Measurements from ENCODE around the gene GPR153.

The GPR153 gene

DNA sequence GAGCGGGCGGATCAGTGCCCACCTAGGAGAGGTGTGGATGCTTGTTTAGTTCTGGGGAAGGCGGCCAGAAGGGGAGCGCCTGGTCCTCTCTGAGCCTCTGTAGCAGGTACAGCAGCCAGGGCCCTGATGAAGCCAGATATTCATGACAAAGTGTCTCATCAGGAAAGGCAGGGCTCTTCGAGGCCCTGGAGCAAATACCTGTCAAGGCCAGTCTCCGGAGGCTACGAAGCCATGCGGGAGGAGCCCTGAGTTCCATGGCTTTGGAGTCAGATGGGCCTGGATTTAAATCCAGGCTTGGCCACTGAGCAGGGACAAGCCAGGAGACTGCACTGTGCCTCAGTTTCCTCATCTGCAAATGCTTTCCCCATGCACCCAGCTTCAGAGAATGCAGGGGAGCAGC, 25.4 kb upstream of the GPR153 start:
- DNase-seq, result no peak

DNA sequence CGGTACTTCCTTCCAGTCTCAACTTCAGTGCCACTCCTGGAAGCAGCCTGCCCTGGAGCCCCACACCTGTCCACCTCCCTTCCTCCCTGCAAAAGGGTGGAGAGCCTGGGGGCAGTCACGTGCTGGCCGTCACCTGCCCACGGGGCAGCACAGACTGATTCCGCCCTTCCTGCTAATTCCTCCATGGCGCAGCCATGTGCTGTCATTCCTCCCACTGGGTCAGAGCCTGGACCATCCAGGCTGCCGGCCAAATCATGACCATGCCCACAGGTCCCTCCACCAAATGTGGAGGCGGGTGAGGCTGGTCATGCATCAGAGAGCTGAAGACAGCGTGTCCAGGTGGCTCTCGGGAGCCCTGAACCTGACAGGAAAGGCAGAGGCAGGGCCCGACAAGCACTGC, 24.4 kb upstream of the GPR153 start:
- no peak for DNase-seq

DNA sequence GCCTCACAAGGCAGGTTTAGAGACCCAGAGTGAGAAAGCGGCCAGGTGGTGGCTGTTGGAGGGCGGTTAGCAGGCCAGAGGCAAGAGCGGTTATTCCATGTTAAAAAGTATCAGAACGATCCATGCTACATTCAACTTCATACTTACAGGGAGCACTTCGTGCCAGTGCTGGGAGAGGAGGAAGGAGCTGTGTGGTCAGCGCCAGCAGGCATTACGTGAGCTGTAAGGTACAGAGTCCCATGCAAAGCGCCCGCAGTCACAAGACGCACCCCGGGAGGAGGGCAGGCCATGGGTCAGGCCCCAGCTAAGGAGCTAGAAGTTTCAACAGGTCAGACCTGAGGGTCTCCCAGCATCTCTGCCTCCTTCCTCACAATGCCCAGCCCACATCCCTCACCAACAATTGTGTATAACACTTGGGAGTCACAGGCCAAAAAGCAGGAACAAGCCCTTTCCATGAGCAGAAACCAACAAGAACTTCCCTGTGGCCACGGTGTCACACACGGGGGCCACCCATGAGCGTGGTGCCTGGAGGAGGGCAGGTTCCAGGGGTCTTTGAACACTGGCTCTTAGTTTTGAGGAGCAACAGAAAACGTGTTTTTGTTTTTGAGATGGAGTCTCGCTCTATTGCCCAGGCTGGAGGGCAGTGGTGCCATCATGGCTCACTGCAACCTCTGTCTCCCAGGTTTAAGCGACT, 21.8 kb upstream of the GPR153 start:
- DNase-seq, result no peak

DNA sequence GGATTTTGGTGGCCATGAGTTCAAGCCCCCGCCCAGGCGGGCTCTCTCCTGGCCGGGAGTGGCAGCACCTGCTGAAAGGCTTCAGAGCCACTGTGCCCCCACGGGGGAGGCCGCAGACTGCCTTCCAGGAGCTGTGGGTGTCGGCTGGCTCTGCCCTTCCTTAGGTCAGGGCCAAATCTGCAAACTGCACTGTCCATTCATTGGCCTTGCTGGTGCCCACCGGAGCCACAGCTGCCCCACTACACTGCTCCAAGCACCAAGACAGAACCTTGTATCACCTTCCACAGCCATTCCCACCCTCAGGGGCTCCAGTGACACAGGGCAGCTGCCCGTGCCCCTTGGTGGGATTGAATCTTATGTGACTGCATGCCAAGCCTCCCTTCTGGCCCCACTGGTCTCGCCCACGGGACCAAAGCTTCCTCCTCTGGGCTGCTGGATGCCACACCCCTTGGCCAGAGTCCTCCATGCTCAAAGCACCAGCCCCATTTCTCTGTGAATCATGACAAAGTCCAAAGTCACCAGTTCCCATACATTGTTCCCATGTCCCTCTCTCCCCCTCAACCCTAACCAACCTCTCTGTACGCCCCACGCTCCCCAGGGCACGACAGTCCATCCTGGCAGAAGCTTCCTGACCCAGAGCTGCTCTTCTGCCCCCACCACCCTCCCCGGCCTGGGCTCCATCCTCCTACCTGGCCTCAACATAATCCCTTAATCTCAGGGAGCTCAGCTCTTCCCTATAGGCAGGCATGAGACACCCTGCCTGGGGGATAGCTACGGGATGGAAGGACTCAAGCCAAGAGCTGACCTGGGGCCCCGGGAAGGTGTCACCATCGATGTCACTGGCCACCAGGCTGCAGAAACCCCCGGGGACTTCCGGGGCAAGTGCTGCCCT, 20.9 kb upstream of the GPR153 start:
- no peak for DNase-seq

DNA sequence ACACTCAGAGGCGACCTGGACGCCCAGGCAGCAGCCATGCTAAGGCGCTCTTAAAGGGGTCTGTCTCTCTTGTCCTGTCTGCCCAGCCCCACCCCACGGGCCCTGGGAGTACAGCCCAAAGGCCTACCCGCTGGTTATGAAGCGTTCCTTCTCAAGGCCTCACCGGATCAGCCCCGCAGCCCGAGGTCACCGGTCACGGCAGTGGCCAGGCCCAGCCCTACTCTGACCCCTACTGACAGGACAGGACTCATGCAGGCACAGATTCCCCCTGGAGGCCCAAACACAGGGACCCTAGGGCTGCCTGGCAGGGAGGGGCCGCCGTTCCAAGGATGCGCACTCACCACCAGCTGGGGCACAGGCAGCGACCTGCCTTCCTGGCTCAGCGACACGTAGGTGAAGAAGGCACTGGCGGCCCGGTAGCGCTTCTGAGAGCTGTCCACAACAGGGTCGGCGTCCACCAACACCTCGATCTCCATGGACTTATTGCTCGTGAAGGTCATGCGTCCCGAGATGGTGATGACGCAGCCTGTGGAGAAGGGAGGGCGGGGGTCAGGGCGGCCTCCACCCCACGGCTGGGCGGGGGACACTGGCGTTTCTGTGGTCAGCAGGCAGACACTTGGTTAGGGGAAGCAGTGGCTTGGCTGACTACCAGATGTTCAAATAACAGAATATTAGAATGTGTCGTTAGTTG, 20.0 kb upstream of the GPR153 start:
- no peak for DNase-seq

DNA sequence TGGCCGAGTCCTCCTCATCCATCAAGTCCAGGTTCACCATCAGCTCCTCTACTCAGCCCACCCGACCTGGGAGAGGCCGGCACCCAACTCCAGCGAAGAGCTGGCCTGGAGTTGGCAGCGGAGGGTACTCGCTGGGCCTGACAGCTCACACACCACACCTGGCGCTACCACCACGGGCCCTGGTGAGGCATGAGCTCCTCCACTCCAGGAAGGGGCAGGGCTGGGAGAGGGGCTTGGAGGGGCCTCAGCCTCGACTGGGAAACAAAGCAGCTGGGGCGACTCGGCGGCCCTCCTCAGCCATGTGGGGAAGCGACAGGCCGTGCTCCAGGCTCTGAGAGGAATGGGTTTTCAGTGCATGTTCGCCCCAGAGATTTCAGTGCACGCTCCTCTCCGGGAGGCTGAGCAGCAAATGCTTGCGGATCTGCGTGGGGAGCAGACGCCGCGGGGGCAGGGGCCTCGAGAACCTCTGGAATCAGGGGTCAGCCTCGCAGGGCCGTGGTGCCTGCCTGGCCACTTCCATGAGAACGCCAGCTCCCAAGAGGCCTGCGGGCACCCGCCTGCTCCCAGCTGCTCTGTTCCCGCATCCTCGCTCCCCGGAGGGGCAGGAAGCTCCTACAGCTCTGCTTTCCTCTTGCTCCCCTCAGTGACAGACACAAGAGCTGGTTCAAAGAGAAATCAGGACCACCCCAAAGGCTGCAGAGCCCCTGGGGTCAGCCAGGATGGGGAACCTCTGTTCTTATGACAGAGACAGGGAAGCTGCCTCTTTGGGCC, 18.9 kb upstream of the GPR153 start:
- DNase-seq, result no peak

DNA sequence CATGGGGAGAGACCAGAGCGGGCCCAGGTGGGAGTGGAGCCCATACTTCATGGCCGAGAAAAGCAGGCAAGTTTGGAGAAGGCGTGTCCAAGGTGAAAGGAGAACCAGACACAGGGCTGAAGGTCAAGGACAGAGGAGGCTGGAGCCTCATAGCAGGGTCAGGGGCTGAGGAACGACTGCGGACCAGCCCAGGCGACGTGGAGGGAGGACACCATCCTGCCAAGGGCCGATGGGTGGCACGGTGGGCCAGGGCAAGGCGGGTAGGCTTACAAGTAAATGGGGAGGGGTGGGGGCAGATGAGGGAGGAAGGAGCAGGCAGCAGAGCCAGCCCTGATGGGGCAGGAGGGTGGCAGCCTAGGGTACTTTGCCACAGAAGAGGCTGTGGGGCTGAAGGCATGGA, 18.2 kb upstream of the GPR153 start:
- no peak for DNase-seq

DNA sequence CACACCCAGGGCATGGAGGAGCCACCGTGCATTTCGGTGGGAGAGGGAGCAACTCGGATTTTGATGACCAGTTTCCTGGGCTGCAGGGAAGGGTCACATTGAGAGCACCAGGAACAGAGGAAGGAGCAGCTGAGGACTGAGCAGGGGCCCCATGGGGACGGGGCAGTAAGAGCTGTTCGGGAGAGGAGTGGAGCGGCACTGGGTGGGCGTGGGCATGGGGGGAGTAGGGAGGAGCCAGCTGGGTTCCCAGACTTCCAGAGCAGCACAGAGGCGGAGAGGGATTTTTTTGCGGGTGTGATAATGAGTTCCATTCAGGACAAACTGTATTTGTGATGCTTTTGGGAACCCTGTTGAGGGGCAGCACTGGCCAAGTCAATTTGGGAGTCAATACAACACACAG, 17.4 kb upstream of the GPR153 start:
- DNase-seq, result no peak

DNA sequence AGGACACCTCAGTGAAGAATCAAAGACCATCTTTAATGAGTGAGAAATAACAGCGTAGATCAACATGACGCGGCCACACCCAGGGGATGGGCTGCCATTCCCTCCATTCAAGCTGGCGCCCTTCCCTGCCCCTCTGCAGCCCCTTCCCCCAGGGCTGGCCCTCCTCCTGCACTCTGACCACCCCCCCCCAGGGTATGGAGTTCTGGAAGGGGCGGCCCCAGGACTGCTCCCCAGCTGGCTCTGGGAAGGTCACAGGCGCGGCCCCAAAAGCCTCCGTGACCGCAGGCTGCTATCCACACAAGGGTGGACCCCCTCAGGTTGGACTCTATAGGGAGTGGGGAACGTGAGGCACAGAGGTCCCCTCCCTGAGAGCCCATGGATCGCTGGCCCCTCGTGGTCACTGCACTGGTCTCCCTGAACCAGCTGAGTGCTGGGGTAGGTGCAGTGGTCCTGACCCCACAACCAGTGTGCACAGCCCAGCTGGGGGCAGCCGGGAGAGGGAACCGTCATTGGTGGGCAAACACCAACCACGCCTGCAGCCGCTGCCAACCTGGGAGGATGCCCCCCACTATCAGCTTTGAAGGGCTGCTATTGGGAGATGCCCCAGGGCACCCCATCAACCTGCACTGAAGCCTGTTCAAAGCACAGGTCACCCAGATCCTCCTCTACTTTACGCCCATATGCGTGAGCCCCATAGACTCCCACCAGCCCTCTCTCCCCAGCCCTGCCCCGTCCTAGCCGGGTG, 16.1 kb upstream of the GPR153 start:
- DNase-seq, result no peak

DNA sequence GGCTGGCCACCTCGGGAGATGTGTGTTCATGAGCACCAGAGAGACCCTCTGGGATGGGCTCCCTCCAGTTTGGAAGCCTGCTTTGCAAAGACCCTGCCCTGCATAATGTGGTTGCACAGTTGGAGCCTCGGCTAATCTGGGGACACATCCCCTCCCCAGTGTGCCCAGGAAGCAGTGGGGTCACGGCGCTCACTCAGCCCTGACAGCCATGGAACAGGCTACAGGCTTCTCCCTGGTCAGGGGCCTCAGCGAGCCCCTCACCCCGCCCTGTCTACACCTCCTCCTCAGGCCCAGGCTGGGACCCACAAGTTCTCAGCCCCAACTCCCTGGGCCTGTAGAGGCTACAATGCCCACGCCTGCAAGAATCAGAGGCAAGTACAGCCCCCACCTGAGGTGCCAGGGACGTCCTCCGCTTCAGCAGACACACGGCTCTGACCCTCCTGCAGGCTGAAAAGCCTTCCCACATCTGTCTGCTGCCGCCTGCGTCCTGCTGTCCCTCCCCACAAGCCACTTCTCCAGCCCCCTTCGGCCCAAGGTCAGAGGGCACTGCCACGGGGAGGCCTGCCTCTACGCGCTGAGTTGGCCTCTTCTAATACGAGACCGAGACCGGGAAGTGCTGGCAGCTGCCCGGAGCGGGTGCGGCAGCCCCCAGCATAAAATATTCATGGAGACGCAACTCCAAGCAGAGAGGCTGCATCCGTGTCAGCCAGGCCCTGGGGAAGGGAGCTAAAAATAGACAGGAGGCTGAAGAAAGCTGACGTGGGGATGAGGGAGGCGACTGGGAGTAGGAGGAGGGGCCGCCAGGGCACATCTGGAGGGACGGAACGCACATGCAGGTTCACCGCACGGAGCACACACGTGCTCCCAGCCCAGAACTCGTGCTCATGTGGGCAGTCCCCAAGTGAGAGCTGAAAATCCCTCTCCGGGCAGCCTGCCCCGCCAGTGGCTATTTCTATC, 15.2 kb upstream of the GPR153 start:
- no peak for DNase-seq

DNA sequence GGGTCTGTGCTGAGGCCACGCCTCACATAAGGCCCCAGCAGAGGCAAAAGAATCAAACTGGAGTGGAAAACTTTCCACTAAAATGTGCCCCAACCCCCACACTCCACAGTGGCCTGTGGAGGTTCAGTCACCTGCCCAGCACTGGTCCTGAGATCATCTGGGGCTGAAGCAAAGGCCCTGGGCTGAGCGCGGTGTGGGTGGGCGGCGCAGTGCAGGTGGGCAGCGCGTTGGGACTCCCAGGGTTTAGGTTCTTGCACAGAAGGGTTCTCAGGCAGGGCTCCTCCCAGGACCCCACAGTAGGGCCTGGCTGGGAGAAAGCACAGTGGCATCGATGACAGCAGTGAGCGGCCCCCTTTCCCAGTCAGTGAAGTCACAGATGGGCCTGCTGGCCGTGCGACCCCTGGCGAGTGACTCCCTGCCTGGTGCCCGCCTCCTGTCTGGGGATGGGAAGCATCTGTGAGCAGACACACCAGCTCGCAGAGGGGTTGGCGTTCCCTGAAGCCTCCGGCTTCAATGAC, 13.8 kb upstream of the GPR153 start:
- DNase-seq, result no peak

DNA sequence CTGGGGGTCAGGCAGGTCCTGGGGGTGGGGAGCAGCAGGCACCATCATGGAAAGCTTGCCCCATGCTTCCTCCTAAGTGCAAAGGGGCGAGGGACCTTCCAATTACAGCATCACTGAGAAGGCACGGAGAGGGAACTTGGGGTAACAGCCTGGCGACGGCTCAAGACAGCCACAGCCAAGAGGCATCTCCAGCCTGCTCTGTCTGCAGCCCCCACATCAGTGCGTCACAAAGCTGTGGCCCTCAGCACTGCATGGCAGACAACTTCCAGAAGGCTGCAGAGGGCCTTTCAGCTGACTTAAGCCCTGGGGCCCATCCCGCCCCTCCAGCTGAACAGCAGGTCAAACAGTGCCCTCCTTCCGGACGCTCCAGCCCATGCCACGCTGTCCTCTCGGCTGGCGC, 13.2 kb upstream of the GPR153 start:
- DNase-seq, result no peak

DNA sequence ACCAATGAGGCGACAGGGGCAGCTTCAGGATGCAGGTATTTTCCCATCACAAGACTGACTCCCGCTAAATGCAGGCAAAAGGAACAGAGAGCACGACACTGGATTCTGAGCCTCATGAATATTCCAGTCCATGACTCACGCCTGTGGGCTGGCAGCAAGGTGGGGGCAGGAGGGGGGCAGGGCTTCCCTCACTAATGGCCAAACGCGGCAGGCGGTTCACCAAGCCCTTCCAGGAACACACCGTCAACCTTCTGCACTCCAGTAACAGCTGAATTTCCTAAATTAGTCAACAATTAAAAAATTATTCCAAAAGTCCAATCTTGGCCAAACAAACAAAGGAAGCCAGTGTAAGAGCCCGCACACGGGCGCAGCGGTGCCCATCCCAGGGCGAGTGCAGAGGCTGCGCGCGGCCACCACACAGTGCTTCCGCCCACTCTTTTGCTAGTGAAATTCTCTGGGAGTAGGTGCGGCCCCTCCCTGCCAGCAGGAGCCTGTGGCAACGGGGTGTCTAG, 12.5 kb upstream of the GPR153 start:
- DNase-seq, result no peak

DNA sequence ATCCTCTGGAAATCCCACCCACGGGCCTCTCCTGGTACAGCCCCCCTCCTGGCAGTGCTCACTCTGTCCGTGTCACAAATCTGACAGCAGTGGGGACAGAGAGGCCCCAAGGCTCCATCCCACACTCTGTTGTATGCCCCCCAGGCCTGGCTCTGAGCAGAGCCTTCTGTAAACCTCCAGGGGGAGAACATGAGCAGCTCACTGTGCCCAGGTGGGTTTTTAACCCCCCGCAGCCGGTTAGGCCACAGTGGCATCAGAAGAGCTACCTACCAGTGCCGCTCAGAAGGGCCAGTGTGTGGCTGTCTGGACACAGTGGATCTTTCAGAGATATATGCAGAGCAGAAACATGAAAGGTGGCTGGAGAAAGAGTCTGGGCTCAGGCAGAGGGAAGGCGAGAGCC, 12.0 kb upstream of the GPR153 start:
- DNase-seq, result no peak

DNA sequence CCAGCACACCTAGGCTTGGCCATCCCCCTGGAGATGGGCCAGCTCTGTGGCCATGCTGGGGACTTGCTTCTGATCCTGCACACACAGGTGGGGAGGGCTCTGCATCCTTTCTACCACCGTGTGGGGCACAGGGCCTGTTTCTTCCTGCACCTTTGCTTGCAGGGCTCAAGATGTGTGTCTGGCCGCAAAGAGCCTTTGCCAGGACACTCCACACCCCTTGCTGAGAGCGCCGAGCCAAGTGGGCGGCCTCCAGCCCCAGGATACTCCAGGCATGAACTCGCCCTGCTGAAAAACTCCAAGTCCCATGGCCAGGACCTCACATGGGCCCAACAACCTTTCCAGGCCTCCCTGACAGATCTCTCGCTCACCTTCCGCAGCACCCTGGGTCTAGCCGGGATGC, 11.6 kb upstream of the GPR153 start:
- no peak for DNase-seq

DNA sequence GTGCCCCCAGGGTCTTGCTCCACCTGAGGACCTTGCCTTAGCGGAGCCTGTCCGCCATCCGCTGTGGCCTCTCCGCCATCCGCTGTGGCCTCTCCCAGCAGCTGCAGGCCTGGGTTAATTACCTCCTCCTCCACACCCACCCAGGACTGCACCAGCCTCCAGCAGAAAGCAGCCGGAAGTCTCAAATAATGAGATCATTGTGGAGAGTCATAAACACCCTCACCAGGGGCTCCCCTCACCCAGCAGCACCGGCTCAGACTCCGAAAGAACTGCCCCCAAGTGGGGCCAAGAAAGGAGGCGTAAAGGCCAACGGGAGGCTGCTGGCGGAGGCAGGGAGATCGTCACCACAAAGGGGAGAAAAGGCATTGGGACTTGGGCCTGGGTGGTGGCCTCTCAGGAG, 10.7 kb upstream of the GPR153 start:
- DNase-seq, result no peak

DNA sequence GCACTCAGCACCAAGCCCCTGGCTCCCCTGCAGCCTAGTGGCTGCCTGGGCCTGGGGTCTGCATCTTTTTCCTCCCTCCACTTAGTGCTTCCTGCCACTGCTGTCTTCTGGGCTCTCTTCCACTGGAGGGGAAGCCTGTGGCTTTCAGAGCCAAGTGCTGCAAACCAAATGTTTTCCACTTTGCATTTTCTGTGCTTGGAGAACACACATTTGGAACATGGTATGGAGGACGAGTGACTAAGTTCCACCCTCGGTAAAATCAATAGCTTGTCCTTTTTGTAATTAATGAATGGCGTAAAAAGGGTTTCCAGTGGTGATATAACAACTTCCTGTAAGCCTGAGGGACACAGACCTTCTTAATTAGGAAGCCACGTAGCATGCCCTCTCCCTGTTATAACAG, 10.1 kb upstream of the GPR153 start:
- no peak for DNase-seq

DNA sequence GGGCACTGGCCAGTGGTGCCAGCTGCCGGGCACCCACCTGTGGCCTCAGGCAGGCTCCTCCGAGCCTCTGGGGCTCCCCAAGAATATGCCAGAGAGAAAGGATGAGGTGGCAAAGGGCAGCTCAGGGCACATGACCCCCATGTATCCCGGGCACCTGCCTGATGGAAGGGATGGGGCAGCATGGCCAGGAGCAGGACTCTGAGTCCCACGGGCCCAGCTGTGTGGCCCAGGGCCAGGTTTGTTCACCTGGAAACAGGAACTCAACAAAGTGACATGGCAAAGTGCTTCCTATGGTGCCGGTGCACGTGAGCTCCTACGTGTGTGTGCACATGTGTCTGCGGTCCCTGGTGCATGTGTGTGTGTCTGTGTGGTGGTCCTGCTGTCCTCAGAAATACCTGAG, 9.5 kb upstream of the GPR153 start:
- DNase-seq, result no peak

DNA sequence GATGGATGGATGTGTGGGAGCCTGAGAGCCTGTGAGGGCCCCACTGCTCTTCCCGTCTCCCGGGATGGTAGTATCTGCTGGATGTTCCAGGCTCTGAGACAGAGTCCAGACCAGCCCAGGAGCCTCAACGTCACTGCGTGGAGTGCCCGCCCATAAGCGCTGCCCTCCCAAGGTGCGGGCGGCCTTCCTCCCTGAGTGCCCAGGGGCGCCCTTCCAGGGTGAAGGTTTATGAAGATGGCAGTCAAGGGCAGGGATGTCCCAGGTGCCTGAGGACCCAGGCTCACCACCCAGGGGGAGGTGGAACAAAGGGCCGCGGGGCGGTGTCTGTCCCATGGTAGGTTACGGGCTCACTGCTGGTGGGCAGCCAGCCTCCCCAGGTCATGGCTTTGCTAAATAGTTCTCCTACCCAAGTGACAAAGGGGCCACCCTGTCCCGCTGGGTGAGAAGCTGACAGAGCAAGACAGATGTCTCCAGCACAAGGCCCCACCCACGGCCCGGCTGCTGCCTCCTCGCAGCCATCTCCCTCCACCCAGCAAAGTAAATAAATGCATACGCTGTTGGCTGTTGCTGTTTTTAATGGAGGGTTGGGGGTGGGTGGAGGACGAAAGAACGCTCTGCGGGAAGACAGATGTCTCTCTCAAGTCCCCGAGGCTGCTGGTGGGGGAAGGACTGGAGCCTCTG, 9.0 kb upstream of the GPR153 start:
- DNase-seq, result no peak

DNA sequence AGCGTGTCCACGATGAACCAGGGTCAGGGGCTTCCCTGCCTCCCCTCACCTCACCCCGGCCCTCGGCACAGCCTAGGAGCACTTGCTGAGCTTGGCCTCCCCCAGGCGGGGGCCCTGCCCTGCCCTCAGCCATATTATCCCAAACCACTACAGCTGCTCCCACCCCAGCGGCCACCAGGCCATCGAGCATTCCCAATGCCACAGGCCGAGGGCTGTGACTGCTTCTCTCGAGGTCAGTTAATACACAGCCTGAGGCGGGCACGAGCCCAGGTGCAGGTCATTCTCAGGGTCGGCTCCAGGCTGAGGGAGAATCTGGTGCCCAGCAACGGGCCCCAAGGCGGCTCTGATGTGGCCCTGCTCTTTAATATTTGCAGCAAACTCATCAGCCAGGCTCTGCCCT, 8.4 kb upstream of the GPR153 start:
- no peak for DNase-seq

Measured in activated effector memory CD4-positive, alpha-beta T cell treated with anti-CD3 and anti-CD28 coated beads, Interleukin-2, amount 50 U/mL, for 16 hours (primary cell).